NB4 (cell line): ENCODE results near the gene MYO1D.

Experiments
- DNase-seq: peaks from one replicate; pipeline ENCODE4 v3.0.0; 2010; ENCODE audit warnings: low read depth
- H3K4me3 ChIP-seq: one replicate; pipeline ENCODE4 v1.5.1; 2011; ENCODE audit warnings: mild to moderate bottlenecking, low read depth, low read length, moderate library complexity
- CTCF ChIP-seq: IDR thresholded peaks from one replicate; pipeline ENCODE4 v1.5.1; 2012; ENCODE audit warnings: low read depth, low read length
- MYC ChIP-seq: IDR thresholded peaks from 2 replicates; pipeline ENCODE4 v1.6.1; 2011; ENCODE audit warnings: low read depth, low read length
- POLR2A ChIP-seq: IDR thresholded peaks from 2 replicates; pipeline ENCODE4 v1.6.1; 2011; ENCODE audit warnings: mild to moderate bottlenecking; ENCODE audit not compliant: insufficient read length; ENCODE audit errors: extremely low read depth
- TF ChIP-seq, protein P1 (sequence below): IDR thresholded peaks from 2 replicates; pipeline ENCODE4 v1.6.1; 2011; ENCODE audit warnings: low read depth, low read length

MYO1D gene

DNA sequence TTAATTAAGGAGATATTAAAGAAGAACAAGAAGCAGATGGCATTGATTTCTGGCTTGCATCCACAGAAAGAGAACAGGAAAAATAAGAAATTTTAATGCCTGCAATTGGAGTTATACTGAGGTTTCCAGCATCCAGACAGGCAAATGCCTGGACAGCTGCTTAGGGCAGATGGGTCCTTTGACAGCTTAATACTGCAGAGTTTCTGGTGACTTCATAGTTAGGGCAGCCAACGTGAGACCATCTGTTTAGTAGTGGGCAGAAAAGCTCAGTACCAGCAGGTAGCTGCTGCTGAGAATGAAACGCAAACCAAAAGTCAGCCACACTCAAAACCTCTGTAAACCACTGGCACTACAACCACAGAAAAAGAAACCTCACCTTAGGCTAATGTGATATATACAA, 280.3 kb downstream of the MYO1D start:
- TF ChIP-seq, protein P1, sequence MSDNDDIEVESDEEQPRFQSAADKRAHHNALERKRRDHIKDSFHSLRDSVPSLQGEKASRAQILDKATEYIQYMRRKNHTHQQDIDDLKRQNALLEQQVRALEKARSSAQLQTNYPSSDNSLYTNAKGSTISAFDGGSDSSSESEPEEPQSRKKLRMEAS = no peak
- peak; percentile 16 for DNase-seq
- H3K4me3 ChIP-seq = no peak overlapping the region

GRCh38 chr17:32596206-32596605, 280.7 kb downstream of the MYO1D start:
- no peak overlapping the region for H3K4me3 ChIP-seq
- no peak for DNase-seq
- TF ChIP-seq, protein P1 = no peak
- TF ChIP-seq POLR2A (no peak), CTCF (no peak), MYC (no peak)

- TF ChIP-seq POLR2A = no peak
- TF ChIP-seq, protein P1 = no peak
- TF ChIP-seq MYC = no peak
- no peak for DNase-seq
- no peak overlapping the region for H3K4me3 ChIP-seq
Observed at GRCh38 chr17:32593003-32593402, 283.9 kb downstream of the MYO1D start.

DNA sequence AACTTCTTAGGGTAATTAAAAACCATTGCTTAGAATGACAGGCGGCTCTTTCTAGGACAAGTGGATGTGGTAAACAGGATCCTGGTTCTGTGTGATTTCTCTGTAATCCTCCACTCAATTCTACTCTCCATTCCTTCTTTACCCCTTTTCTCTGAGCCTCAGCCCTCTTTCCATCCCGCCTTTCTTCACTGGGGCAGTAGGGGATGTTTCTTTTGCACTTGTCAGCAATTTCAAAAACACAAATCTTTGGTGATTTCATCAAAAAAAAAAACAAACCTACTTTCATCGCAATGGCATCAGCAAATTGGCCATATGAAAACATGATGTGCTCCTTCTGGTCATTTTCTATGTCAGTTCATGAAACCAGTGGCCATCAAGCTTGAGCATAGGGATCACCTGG, 285.5 kb downstream of the MYO1D start:
- no peak overlapping the region for H3K4me3 ChIP-seq
- TF ChIP-seq, protein P1 = no peak
- no peak for TF ChIP-seq CTCF
- TF ChIP-seq POLR2A = no peak
- no peak for TF ChIP-seq MYC
- no peak for DNase-seq

DNA sequence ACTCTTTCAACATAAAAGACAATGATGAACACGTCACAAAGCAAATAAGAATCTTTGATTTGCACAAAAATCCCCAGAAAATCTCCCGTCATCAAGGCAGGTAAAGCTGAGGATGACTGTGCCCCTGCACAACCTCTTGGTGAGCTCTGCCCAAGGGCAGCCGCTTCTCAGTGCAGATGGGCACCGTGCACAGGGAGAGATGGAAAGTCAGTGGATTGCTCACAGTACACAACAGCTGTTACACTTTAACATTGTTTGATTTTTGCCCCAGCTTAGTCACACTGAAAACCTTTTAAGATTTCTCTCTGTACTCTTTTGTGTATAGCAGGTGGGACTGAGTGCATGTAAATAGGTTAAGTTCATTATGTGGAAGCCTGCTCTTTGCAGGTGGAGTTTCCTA, 285.9 kb downstream of the MYO1D start:
- H3K4me3 ChIP-seq = no peak overlapping the region
- TF ChIP-seq, protein P1 = no peak
- no peak for TF ChIP-seq POLR2A
- no peak for TF ChIP-seq CTCF
- no peak for TF ChIP-seq MYC
- no peak for DNase-seq

DNA sequence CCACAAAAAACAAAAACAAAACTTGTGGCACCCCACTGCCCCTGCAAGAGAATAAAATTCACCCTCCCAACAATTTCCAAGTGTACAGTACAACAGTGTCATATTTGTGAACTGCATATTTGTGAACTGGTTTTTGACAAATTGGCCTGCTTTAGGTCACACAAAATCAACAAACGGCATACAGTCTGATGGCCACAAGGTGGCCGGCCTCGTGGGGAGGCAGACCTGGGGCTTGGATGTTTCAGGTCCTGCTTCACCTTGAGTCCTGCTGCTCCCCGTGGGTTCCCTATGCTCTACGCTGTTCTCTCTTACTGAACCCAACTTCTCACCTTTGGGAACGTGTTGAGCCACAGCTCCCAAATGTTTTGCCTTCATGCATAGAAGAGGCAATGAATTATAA, 287.9 kb downstream of the MYO1D start:
- no peak for TF ChIP-seq POLR2A
- no peak for TF ChIP-seq MYC
- no peak for TF ChIP-seq CTCF
- TF ChIP-seq, protein P1 = no peak

DNA sequence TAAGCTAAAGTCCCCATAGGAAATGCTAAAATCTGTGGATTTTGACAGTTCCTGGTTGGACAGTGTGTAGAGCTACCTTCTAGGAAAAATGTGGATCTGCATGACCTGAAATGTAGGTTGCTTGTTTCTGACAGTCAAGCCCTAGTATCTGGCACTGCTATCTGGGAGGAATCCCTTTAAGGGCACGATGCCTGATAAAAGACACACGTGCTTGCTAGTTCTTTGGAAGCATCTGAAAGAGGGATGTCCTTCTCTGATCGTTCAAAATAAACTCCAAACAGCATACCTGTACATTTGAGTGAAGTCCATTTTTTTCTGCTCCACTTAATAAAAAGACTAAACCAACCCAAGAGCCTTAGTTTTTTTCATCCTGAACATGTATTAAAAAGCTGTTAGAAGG, 288.8 kb downstream of the MYO1D start:
- DNase-seq = no peak
- no peak for TF ChIP-seq MYC
- no peak for TF ChIP-seq POLR2A
- TF ChIP-seq, protein P1 = no peak
- no peak for TF ChIP-seq CTCF
- no peak overlapping the region for H3K4me3 ChIP-seq

More for the DNA sequence above, 287.9 kb downstream of the MYO1D start:
- H3K4me3 ChIP-seq = no peak overlapping the region
- DNase-seq = peak; percentile 22
